ENCODE data around the gene EMD.

DNA sequence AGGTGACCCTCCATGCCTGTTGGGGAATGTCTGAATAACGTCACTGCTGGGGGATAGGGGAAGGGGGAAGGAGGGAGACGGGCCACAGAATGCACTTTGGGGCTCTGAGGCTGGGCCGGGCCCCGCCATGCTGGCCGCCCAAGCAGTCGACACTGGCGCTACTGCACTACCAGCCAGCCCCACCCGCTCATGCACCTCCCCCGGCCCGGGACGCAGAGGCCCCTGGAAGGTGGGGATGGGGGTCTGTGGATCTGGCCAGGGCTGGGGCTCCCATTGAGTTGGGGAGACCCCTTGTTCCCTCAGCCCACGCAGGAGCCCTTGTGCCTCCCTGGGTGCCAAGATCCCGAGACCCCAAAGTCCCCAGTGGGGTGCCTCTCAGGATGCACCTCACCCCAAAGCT is 22.5 kb upstream of the EMD start:
- TF ChIP-seq POLR2A (IDR thresholded peaks at IDR 0.05; ENCODE audit: low read depth, low read length) (no peak), TAF1 (IDR thresholded peaks at IDR 0.05; ENCODE audit: low read depth, low read length) (no peak)

Measured in GM12891 (cell line).